HG02678 (cell line): Measurements from ENCODE around the gene PPARG.

Experiments
- ATAC-seq: cut with Tn5 transposase; IDR thresholded peaks from one replicate; pipeline ENCODE4 v1.9.1; 2021; ENCODE audit warnings: mild to moderate bottlenecking, moderate library complexity; ENCODE audit not compliant: unreplicated experiment

PPARG gene

DNA sequence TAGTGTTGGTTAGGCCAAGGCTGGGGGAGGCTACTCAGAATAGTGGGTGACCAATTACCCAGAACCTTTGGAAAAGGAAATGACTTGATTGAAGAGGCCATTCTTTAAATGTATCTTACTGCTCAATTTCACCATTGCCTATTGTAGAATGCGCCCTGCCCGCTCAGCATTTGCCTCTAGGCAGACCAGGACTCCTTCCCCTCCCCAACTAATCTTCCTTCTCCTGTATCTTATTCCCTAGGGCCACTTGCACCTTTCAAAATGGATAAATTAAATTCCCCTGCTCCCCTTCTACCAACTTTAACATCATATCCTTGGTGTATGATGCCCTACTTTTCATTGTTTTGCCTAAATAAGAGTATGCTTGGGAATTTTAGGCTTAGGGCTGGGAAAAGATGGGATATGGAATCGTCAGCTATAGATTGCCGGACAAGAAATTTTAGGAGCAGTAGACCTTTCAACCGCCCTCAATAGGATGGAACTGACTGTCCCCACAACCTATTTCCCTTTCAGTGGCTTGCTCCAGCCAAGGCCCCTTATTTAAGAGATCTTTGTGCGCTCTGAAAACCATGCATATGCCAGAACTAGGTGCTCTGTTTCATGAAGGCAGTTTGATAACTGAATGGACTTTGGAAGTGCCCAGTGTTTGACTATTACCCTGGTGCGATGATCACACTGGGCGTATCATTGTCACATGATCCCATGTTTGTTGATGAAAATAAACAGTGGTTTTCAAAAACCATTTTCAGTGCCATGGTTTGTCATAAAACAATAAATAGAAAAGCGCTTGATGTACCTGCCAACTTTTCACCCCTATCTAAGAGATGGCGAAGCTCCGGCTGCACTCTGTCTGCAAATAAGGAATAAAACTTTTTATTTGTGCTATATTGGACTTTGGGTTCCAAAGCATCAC is 121.1 kb downstream of the PPARG start:
- ATAC-seq, result no peak

DNA sequence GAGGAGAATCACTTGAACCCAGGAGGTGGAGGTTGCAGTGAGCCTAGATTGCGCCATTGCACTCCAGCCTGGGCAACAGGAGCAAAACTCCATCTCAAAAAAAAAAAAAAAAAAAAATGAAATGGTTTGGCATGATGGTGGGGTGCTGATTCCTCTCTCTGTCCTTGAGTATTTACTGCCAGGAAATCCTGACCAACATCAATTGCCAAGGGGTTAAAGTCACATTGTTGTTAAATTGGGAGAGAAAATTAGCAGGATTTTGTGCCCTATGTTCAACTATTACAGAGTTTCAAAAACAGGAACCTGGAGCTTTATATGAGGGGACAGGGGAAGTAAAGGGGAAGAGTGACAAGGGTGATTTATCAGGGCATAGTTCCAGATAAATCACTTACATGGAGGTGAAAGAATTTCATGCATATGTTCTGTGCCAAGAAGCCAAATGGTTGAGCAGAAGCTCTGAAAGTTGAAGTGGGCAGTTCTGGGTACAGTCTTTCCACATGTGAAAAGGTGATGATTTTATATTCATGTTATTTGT is 124.9 kb downstream of the PPARG start:
- no peak for ATAC-seq

DNA sequence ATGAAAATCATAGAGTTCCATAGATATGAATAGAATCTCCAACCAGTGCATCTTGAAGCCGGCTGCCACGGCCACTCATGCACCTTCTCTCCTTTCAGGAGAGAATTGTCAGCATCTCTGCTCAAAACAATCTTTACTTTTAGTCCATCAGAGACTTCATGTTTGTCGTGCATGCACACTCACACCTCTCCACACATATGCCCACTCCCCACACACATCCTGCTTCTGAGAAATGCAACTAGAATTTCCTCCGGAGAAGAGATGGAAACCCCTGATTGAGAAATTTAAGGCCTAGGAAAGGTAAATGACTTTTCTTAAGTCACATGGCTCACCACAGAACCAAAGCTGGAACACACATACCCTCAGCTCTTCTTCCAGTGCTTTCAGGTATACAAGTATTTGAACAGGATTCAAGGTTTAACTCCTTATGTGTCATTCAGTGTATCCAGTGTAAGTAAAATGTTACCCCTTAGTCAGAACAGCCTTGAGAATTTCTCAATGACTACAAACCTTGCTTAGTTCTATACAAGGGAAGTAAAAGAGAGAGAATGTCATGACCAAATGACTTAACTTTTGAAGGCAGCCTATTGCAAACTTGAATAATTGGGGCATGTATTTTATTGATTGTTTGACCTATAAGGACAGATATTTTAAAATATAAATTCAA is 126.3 kb downstream of the PPARG start:
- ATAC-seq, result no peak

DNA sequence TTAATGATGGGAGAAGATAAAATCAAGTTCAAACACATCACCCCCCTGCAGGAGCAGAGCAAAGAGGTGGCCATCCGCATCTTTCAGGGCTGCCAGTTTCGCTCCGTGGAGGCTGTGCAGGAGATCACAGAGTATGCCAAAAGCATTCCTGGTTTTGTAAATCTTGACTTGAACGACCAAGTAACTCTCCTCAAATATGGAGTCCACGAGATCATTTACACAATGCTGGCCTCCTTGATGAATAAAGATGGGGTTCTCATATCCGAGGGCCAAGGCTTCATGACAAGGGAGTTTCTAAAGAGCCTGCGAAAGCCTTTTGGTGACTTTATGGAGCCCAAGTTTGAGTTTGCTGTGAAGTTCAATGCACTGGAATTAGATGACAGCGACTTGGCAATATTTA is 127.9 kb downstream of the PPARG start:
- ATAC-seq, result no peak

DNA sequence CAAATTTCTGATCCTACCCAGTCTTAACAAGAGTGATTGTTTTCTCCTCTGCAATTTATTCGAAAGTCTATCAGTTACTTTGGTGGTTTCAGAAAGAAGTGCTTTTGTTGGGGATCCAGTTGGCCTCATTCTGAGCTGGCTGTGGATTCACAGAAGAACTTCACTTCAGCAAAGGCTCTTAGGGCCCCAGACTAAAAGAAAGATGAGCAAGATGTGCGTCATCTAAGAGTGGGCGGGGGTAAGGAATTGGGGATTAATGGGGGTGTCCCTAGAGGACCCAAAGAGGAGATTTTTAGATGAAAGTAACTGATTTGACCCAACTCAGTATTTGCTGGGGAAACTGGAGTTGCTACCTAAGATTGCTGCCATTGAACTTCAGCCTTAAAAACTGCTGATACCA is 131.5 kb downstream of the PPARG start:
- no peak for ATAC-seq

DNA sequence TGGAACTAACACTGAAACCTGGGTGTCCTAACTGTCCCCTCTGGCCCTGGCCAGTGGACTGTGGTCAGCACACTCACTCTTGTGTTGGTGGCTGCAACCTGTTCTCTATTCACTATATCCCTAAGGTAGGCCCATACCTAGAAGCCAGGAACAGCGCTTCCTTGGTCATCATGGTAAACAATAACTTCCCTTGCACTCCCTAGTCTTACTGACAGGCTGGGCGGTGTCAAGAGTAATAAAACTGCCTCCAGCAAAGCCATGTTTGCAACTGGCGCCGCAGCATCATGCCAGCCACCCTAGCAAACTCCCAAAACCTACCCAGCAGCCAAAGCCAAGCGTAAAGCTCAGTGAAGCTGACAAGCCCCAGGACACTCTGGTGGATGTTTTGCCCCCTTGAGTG is 132.3 kb downstream of the PPARG start:
- no peak for ATAC-seq

DNA sequence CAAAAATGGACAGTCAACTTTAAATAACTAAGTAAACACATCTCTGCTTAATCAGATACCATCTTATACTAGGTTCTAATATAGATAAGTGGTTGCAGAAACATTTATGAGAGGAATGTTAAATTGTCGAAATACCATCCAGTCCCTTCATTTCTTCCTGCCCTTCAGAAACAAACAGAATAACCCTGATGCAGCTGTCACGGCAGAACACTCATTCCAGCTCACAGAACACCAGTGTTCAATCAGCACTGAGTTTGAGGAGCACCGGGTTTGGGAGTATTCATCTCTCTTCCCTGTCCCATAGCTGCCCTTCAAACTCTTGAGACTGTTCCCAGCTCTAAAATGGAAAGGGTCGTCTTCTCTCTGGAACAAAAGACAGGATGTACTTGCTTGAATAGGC is 134.3 kb downstream of the PPARG start:
- no peak for ATAC-seq

DNA sequence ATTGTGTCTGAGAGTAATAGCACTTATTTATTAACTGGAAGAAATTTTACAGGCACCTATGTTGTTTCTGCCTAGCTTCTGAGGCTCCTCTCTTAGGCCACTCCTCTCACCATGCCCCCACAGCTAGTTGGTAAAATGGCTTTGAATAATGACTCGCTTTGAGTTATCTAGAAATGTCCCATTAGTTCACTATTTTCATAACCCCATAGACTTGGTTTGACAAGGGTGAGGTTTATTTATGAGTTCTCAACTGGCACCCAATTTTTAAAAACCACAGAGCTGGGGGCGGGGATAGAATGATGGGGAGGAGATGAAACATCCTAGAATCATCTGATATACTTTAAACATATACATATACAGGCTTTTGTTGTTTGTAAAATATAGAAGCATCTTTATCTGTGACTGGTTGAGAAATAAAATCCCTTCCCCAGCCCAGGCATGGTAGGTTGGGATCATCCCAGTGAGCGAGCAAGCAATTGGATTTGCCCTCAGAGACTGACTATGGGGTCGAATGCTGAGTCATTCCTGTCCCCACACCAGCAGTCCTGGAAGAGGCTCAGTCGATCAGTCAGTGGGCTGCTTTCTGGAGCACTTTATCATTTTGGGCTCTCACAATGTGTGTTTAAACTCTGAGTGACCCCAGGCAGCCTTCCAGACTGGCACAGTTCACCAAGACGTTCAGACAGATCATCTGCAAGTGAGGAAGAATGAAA is 135.2 kb downstream of the PPARG start:
- no peak for ATAC-seq

DNA sequence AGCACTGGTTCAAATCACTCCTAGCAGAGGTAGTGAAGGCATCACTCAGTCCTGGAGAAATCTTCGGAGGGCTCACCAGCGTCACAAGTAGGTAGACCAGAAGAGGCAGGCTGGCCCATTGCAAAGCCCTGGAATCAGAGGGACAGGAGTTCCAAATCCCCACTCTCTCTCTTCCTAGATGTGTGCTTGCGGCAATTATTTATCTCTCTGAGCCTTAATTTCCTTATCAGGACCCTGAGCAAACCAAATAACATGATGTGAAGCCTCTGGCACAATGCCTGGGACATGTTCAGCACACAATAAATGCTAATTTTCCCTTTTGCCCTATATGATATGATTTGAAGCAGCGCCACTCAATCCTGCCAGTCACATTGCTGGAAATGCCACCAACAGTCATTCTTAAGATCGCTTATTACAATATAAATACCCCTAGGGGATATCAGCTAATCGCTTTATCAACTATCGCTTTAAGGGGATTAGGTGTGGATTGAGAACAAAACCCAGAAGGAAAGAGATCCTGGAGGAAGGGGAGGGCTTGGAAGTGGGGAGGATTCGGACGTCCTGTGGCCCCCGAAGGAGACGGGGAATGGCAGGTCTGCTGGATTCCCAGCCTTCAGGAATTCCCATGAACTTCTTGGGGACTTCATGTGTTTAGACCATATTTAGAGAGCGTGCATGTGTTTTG is 135.9 kb downstream of the PPARG start:
- ATAC-seq, result no peak

DNA sequence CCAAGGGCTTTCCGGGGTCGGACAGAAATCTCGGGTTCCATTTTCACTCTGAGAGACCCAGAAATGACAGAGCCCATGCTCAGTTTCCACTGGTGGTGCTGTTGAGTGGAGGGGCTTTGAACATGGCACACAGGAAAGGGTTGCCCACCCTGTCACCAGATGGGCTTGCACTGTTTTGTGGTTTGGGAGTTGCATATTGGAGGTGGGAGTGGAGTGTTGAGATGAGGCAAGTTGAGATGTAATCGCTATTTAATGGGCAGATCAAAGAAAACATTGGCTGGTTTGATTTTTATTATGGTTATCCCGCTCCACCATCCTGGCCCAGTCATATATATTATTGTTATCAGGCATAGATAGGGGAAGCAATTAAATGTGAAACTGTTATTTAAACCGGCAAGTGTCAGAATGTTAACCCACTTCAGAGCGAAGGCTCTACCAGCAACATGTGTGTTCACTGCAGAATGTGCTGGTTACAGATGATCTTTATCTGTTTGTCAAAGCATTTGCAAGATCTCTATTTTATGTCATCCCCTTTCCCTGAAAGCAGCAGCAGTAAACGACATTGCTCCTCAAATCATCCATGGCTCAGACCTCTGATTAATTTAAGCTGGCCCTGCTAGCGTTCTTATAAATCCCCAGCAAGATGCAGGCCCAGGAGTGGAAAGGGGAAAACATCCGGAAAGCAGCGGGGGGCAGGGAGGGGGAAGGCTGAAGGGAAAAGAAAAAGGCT is 137.1 kb downstream of the PPARG start:
- ATAC-seq, result no peak

DNA sequence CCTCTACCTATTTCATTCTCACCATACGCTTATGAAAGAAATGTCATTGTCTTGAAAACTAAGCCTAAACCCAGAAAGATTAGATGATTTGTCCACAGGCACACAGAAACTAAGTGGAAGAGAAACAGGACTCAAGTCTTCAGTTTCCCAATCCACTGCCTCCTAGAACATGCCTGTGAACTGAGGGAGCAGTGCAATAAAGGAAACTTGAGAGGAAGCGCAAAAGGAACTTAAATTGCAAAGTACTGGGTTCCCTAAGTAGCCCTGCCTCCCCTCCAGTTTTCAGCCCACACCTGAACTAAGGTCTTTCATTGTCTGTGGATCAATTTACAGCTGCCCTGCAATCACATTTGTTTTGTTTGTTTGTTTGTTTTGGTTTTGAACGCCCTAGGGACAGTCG is 138.7 kb downstream of the PPARG start:
- no peak for ATAC-seq

DNA sequence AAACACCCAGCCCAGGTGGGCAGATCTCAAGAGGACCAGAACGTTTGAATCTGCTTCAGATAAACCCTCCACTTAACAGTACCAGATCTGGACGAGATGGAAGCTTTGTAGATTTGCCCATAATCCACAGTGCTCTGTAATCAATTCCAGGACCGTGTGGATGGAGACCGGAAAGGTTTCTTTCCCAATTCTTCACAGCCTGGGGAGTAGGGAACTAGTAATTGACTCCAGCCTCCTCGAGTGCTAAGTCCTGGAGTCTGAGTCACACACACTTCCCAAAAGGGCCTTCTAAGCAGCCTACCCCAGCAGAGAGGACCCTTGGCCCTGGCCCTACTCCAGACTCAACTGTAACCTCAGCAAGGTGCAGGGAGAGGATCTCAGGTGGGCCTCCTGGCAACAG is 139.3 kb downstream of the PPARG start:
- ATAC-seq, result no peak

DNA sequence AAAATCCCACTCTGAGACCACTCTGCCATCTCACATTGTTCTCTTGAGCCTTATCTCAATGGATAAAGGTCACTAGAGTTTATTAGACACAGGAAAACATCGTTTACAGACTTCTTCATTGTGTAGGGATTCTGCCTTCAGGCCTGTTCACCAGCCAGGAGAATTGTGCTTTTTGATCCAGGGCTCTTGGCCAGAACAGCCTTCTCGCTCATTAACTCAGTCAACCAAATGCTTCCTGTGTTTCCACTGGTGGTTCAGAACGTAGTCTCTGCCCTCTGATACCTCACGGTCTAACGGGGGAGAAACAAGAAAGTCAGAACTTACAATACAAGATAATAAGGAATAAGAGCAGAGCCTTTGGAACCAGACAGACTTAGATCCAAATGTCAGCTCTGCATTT is 141.2 kb downstream of the PPARG start:
- ATAC-seq, result no peak

DNA sequence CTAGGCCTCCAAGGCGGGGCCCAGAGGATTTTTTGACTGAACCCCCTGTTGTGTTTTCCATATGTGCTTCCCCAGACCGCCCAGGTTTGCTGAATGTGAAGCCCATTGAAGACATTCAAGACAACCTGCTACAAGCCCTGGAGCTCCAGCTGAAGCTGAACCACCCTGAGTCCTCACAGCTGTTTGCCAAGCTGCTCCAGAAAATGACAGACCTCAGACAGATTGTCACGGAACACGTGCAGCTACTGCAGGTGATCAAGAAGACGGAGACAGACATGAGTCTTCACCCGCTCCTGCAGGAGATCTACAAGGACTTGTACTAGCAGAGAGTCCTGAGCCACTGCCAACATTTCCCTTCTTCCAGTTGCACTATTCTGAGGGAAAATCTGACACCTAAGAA is 145.0 kb downstream of the PPARG start:
- no peak for ATAC-seq

DNA sequence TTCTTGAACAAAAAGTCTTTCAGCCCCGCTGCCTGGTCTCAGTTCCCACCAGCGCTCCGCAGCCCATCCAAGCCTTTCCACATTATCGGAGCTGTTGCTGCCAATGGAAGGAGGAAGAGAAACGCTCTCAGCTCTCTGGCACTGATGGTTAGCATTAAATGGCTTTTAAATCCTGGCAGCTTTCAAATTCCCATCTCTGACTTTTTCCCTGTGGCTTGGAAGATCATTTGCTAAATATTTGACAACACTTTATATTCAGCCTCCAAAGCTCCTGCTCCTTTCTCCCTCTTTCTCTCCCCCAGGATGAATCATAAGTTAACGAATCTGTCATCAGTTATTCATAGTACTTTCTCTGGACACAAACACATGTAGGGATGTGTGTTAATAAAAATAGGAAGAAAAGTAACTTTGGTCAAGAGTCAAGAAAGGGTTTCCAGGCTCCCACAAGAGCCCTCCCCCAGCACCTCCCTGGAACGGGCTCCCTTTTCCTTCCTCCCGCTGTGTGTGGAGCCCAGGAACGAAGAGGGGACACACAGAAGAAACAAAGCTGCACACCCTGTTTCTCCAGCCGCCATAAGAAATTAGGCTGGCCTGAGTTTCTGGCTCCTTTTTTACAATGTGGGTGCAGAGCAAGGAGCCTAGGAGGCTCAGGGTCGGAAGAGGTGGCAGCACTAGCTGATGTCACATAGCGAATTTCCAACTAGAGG is 147.8 kb downstream of the PPARG start:
- ATAC-seq, result no peak

DNA sequence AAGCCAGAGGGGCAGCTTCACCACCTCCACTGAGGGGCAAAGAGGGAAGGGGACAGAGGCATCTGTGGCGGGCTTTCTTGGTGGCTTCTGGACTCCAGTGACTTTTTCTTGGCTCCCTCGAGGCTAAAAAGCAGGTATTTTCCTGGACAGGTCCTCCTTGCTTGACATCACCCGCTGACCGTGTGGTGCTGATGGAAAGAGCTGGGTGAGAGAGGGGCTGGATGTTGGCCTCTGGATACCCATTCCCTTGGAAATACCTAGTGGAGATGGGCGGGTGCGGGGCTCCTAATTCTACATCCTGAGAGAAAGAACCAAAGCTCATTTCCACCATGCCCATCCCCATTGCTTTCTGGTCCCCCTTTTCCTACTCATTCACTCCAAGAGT is 148.3 kb downstream of the PPARG start:
- ATAC-seq, result no peak

DNA sequence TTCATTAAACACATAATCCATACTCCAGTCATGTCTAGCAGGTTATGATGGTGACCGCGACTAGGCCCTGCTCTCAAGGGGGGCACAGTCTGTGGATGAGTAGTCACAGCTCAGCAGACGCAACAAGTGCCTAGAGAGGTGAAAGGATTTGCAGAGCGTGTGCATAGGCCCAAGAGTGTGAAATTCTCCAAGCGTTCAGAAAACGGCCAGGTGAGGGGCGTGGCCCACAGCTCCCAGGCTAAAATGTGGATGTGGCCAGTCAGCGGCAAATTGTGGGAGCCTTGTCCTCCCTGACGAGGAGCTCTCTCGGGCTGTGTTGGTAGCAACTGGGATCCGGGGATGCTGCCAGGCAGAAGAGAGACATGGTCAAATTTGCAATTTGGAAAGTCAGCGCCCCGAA is 149.0 kb downstream of the PPARG start:
- no peak for ATAC-seq

DNA sequence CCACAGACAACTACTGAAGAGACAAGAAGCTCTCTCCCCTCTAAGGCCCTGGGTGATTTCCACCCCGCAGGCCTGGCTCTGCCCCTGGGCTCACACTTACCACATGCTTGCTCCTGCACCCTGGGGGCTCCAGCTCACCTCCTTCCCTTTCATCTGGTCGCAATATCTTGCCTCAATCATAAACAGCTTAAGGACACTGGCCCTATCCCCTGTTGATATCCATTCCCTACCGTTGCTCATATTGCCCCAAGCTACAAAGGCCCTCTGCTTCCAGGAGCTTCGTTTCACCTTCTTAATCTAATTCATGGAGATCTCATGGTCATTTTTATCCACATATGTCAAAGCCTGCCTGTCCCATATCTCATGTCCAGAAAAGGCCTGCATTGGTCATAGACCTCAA is 149.4 kb downstream of the PPARG start:
- no peak for ATAC-seq

DNA sequence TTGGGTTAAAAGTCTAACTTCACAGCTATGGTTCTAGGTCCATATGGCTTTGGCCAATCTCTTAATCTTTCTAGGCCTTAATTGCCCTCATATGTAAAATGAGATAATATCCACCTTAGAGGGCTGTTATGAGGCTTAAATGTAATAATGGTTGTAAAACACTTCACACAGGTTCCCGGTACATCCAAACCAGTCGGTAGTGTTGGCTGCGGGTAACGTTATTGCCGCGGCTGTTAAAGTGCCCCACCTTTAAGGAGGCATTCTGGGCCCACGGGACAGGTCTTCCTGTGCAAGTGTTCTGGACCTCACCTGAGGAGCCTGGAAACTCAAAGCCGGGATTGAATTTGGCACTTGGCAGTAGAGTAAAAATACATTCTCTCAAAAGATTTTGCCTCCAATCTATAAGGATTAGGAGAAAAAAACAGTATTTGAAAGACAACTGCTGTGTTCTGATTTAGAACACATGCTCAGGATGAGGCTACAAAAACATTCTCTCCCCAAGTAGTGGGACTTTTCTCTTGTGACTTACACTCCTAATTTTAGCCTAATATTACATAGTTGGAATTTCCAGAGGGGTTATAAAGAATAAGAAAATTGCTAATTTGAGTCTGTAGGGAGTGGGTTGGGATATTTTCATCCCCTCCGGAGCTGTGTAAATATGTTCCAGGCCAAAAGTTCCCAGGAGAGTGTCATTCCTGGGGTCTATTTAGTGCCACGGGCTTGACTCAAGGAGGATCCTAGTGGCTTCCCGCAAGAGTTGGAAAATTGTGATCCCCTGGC is 150.5 kb downstream of the PPARG start:
- no peak for ATAC-seq
